RWPE1 (cell line): ENCODE measurements around the gene TAS2R1.

Source experiments
- CTCF ChIA-PET: fragments of 350-600 bp; sonication (Branson Sonifier 250); formaldehyde crosslinking; extraction: SDS; loops from one replicate; lab custom pipeline; 2021; lab: Yijun Ruan, JAX
- POLR2A ChIA-PET: fragments of 400-600 bp; formaldehyde crosslinking; extraction: SDS; loops from one replicate; lab custom pipeline; 2020; ENCODE audit warnings: antibody characterized with exemption; ENCODE audit not compliant: low non-redundant PET; lab: Yijun Ruan, JAX
- DNase-seq: peaks from one replicate; pipeline ENCODE4 v3.0.0; 2012; ENCODE audit warnings: low spot score
- H3K27ac ChIP-seq: fragments of 450-650 bp; 2 replicates; pipeline ENCODE4 v1.5.1; 2017
- TF ChIP-seq, protein P1 (sequence below): fragments of 450-650 bp; conservative IDR thresholded peaks from 2 replicates; pipeline ENCODE4 v1.5.1; 2017; ENCODE audit warnings: low read depth, mild to moderate bottlenecking

The TAS2R1 gene

GRCh38 chr5:9644630-9645029 lies 14.5 kb upstream of the TAS2R1 start:
- TF ChIP-seq, protein P1, sequence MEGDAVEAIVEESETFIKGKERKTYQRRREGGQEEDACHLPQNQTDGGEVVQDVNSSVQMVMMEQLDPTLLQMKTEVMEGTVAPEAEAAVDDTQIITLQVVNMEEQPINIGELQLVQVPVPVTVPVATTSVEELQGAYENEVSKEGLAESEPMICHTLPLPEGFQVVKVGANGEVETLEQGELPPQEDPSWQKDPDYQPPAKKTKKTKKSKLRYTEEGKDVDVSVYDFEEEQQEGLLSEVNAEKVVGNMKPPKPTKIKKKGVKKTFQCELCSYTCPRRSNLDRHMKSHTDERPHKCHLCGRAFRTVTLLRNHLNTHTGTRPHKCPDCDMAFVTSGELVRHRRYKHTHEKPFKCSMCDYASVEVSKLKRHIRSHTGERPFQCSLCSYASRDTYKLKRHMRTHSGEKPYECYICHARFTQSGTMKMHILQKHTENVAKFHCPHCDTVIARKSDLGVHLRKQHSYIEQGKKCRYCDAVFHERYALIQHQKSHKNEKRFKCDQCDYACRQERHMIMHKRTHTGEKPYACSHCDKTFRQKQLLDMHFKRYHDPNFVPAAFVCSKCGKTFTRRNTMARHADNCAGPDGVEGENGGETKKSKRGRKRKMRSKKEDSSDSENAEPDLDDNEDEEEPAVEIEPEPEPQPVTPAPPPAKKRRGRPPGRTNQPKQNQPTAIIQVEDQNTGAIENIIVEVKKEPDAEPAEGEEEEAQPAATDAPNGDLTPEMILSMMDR = no peak
- no peak overlapping the region for H3K27ac ChIP-seq
- ChIA-PET POLR2A (no interaction called here), CTCF (no interaction called here)
- DNase-seq = no peak

- TF ChIP-seq, protein P1 = no peak
- ChIA-PET POLR2A (no interaction called here), CTCF (no interaction called here)
- no peak overlapping the region for H3K27ac ChIP-seq
- no peak for DNase-seq
Observed at GRCh38 chr5:9642621-9643020, 12.5 kb upstream of the TAS2R1 start.

DNA sequence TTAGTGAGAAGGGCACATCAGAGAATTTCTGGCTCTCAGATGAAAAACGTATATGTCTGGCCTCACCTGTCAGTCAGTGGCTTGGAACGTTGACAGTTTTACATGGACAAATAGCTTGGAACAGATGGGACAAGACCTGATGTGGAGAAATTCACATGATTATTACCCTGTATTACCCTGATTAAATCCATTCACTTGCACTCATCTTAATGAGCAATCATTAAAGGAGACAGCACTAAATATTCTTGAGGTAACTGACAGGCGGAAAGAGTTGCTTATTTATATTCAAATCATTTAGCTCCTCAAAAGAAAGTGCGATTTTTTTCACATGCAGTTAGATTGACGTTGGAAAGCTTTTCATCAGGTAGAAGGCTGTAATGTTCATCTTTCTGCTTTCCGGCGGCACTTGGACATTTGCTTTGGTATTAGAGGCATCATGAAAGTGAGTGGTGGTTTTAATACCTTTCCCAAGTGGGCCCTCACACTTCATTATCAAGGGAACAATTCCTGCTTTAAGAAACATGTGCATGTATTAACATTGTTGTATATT lies 11.7 kb upstream of the TAS2R1 start:
- CTCF ChIA-PET = no interaction called here
- POLR2A ChIA-PET = no interaction called here
- H3K27ac ChIP-seq = no peak overlapping the region
- DNase-seq = no peak
- TF ChIP-seq, protein P1 = no peak

- DNase-seq = no peak
- CTCF ChIA-PET = no interaction called here
- TF ChIP-seq, protein P1 = no peak
- POLR2A ChIA-PET = no interaction called here
- no peak overlapping the region for H3K27ac ChIP-seq
Observed at GRCh38 chr5:9632495-9632894, 2.3 kb upstream of the TAS2R1 start.

DNA sequence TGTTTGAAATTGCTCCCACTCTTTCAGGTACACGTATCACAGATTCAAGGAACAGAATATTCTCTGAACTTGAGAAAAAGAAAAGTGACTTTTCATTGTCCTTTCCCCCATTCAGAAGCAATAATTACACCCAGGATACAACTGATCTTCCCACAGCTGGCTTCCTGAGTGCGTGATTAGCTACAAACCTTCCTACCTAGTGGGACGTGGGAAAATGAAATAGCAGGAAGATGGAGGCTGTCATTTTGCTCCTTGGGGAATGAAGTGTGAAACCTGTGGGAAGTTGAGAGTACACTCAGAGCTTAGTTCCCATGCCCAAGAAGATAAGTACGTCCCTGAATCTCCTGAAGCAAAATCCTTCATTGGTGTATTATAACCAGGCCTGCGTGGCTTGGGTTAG lies 2.6 kb downstream of the TAS2R1 start:
- TF ChIP-seq, protein P1 = no peak
- ChIA-PET CTCF (interaction anchor here (0.7 to 0.8 kb wide), 2 partner anchors 32 to 1244 kb away, joined by 3 to 5 read pairs; no protein-coding TSS in a partner anchor), POLR2A (no interaction called here)
- H3K27ac ChIP-seq = no peak overlapping the region
- no peak for DNase-seq

DNA sequence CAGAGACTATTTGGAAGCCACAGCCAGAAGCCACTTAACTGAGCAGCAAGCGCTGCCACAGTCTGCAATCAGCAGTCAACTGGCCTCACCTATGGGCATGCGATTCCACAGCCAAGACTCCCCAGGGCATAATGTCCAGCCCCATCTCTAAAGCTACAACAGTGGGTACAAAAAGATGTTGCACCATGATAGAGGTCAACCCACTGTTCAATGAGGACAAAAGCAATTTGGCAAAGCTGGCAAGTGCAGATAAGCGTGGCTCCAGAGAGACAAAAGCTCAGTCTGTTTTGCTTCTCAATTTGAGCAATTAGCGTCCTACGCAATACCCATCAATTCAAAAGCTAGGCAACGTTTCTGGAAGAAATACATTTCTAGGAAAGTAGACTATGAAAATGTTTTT lies 3.2 kb downstream of the TAS2R1 start:
- CTCF ChIA-PET = interaction anchor here (0.7 kb wide), 1 partner anchor 1245 kb away, joined by 3 read pairs; no protein-coding TSS in a partner anchor
- no peak overlapping the region for H3K27ac ChIP-seq
- TF ChIP-seq, protein P1 = no peak
- POLR2A ChIA-PET = no interaction called here
- DNase-seq = no peak
